HepG2 (cell line): ENCODE measurements around the gene SLCO4A1. TPM values are rescaled to one million over a fixed set of nuclear protein-coding genes. Genes with fewer than 3 reads are reported as not detected.

Source experiments
- CHD4 ChIP-seq: fragments of 200-600 bp; sonication (generic); IDR thresholded peaks from 2 replicates; pipeline ENCODE4 v1.7.0; 2017; ENCODE audit warnings: mild to moderate bottlenecking, low read length, borderline replicate concordance
- FOSL1 ChIP-seq: sonication (generic); formaldehyde crosslinking; IDR thresholded peaks from 2 replicates; pipeline ENCODE4 v1.9.0; 2021; ENCODE audit warnings: missing genetic modification reagents, borderline replicate concordance
- NR2F1 ChIP-seq, 2 experiments: fragments of 450-650 bp in 1 of 2; formaldehyde crosslinking in 1 of 2; IDR thresholded peaks; 2 replicates each; pipeline versions ENCODE4 v1.5.0 to v1.6.1; 2016 to 2020; ENCODE audit warnings: mild to moderate bottlenecking in 1 of 2, missing compliant biosample characterization in 1 of 2, missing genetic modification reagents in 1 of 2, moderate library complexity in 1 of 2
- RBFOX2 ChIP-seq: fragments of 200-400 bp; formaldehyde crosslinking; IDR thresholded peaks from 2 replicates; pipeline ENCODE4 v1.6.1; 2017; ENCODE audit warnings: low read depth, mild to moderate bottlenecking, low read length
- ZNF546 ChIP-seq: sonication (generic); formaldehyde crosslinking; conservative IDR thresholded peaks from 2 replicates; pipeline ENCODE4 v1.8.1; 2023; ENCODE audit warnings: mild to moderate bottlenecking, missing genetic modification reagents
- ZNF616 ChIP-seq: sonication (generic); formaldehyde crosslinking; IDR thresholded peaks from 2 replicates; pipeline ENCODE4 v1.5.0; 2020; ENCODE audit warnings: low read depth, mild to moderate bottlenecking, missing genetic modification reagents
- polyA plus RNA-seq, 8 experiments: library from polyadenylated mRNA; depleted of rRNA in 3 of 8; stranded (reverse) in 7 of 8; unstranded in 1 of 8; fragments of >200 nt; fragmentation: Illumina TruSeq in 4 of 8; extraction: Trizol in 4 of 8; gene quantifications; 2 replicates each; pipeline versions ENCODE4 v1.2.1 to v1.2.3, GENCODE V29; 2011 to 2016; ENCODE audit warnings: low read depth in 4 of 8, missing spikeins in 1 of 8, mixed read lengths in 1 of 8; ENCODE audit not compliant: insufficient read depth in 1 of 8
- total RNA-seq, 5 experiments: library from RNA; depleted of rRNA; stranded (reverse); fragments of >200 nt; fragmentation: Illumina TruSeq; extraction: Trizol; gene quantifications; 2 replicates each; pipeline ENCODE4 v1.2.3, GENCODE V29; 2016; ENCODE audit warnings: low read depth in 1 of 5
- TF ChIP-seq, protein P1 (sequence below): sonication (generic); formaldehyde crosslinking; IDR thresholded peaks from 2 replicates; pipeline ENCODE4 v1.8.0; 2023; ENCODE audit warnings: mild to moderate bottlenecking, missing genetic modification reagents
- TF ChIP-seq, protein P2 (sequence below): sonication (generic); formaldehyde crosslinking; IDR thresholded peaks from 2 replicates; pipeline ENCODE4 v1.5.0; 2020; ENCODE audit warnings: mild to moderate bottlenecking, missing genetic modification reagents
- TF ChIP-seq, protein P3 (sequence below): sonication (generic); formaldehyde crosslinking; IDR thresholded peaks from 2 replicates; pipeline ENCODE4 v1.4.0; 2020; ENCODE audit warnings: low read depth, mild to moderate bottlenecking, missing genetic modification reagents

Gene SLCO4A1
- total and polyA plus RNA-seq, 2 of the 13 experiments (the other 11 are each of a cell fraction or from before 2014, with no cell fraction given): 55.5 to 112 TPM

DNA sequence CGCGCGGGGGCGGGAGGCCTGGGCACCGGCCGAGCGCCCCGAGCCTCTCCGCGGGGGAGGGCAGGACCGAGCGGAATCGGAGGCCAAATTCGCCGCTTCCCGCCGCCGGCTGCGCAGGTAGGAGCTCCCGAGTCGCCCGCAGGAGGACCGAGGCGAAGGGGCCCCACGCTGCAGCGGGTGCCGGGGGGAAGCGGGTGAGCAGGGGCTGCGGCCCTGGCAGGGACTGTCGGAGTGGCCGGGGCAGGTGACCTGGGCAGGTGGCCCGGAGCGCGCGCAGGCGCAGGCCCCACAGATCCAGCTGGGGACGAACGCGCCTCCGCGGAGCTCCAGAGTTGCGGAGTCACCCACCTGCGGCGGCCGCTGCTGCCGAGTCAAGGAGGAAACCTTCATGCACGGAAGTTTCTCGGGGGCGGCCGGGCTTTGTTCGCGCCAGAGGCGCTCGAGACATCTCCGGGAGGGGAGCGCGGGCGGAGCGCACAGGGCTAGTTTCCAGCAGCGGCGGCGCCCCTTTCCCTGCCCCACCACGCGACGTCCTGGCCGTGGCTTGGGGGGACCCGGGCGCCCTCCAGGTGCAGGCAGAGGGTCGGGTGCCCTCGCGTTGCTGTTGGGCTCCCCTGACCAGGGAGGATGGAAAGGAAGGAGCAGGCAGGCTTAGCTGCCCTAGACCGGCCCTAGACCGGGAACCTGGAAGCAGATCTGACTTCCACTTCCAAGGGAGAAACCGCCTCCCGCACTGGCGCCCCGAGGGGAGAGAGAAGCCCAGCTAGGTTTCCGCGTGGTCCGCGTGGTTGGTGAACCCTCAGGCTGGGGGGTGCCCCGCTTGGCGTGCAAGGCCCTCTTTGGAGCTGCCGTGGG, 590 bp downstream of the SLCO4A1 start (continued):
- peak; percentile 64 for TF ChIP-seq RBFOX2
- TF ChIP-seq, protein P1, sequence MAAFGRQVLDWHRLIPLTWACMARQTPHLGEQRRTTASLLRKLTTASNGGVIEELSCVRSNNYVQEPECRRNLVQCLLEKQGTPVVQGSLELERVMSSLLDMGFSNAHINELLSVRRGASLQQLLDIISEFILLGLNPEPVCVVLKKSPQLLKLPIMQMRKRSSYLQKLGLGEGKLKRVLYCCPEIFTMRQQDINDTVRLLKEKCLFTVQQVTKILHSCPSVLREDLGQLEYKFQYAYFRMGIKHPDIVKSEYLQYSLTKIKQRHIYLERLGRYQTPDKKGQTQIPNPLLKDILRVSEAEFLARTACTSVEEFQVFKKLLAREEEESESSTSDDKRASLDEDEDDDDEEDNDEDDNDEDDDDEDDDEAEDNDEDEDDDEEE: peak; percentile 58; the same call in 1 of the 2 replicates
- TF ChIP-seq ZNF546 (CRISPR knock-in tag): 0 out of 2 replicates have a peak, but pooled peaks have one; percentile 53
- TF ChIP-seq ZNF616 (CRISPR knock-in tag): peak; percentile 1; the same call in 1 of the 2 replicates
- no peak for TF ChIP-seq CHD4
- TF ChIP-seq NR2F1 (CRISPR knock-in tag; IDR thresholded peaks at IDR 0.05): no peak
- peak; percentile 53; the same call in 1 of the 2 replicates for TF ChIP-seq FOSL1 (CRISPR knock-in tag)
- TF ChIP-seq, protein P2, sequence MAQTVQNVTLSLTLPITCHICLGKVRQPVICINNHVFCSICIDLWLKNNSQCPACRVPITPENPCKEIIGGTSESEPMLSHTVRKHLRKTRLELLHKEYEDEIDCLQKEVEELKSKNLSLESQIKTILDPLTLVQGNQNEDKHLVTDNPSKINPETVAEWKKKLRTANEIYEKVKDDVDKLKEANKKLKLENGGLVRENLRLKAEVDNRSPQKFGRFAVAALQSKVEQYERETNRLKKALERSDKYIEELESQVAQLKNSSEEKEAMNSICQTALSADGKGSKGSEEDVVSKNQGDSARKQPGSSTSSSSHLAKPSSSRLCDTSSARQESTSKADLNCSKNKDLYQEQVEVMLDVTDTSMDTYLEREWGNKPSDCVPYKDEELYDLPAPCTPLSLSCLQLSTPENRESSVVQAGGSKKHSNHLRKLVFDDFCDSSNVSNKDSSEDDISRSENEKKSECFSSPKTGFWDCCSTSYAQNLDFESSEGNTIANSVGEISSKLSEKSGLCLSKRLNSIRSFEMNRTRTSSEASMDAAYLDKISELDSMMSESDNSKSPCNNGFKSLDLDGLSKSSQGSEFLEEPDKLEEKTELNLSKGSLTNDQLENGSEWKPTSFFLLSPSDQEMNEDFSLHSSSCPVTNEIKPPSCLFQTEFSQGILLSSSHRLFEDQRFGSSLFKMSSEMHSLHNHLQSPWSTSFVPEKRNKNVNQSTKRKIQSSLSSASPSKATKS (CRISPR knock-in tag): no peak
- TF ChIP-seq, protein P3, sequence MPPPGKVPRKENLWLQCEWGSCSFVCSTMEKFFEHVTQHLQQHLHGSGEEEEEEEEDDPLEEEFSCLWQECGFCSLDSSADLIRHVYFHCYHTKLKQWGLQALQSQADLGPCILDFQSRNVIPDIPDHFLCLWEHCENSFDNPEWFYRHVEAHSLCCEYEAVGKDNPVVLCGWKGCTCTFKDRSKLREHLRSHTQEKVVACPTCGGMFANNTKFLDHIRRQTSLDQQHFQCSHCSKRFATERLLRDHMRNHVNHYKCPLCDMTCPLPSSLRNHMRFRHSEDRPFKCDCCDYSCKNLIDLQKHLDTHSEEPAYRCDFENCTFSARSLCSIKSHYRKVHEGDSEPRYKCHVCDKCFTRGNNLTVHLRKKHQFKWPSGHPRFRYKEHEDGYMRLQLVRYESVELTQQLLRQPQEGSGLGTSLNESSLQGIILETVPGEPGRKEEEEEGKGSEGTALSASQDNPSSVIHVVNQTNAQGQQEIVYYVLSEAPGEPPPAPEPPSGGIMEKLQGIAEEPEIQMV (CRISPR knock-in tag): 0 out of 2 replicates have a peak, but pooled peaks have one; percentile 41
- TF ChIP-seq, all 625 proteins: peak for 139
